GM12892 (cell line): Measurements from ENCODE around the gene OR6Y1.

ENCODE experiments used
- POLR2A ChIP-seq: IDR thresholded peaks from 2 replicates; pipeline ENCODE4 v1.6.1; 2011; ENCODE audit warnings: low read depth, low read length, control low read depth
- POLR2AphosphoS5 ChIP-seq: IDR thresholded peaks from 2 replicates; pipeline ENCODE4 v1.6.1; 2011; ENCODE audit warnings: low read depth, low read length, control low read depth

DNA sequence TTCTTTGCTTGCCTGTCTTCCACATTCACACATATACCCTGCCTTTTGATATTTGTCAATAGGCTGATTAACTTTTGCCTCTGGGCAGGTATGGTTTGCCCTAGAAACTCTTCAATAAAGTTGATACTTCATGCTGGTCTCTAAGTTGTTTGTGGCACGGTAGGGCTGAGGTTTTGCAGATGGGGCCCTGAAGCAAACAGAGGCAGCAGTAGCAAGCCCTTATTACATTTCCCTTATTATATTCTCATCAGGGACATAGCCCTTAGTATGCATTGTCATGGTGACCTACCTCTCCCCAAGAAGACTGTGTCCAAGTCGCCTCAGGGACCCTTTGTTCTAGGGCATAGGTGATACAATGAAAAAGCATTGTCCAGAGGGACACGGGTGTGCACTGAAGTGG is 16.3 kb upstream of the OR6Y1 start, which contains the start of gene OR6P1:
- TF ChIP-seq POLR2AphosphoS5, result no peak
- no peak for TF ChIP-seq POLR2A
